Caco-2 (cell line): ENCODE data around the gene CTTN. TPM values are rescaled to one million over a fixed set of nuclear protein-coding genes. Genes with fewer than 3 reads are reported as not detected.

Source experiments
- BruUV-seq: library from RNA; stranded (reverse); fragments of 400-500 nt; replicated peaks from 2 replicates; lab custom pipeline; 2021; lab: Mats Ljungman, UMichigan
- CTCF ChIA-PET: fragments of 300-600 bp; sonication (Branson Sonifier 250); formaldehyde crosslinking; loops from one replicate; lab custom pipeline; 2022; ENCODE audit warnings: antibody characterized with exemption; lab: Charles Lee
- POLR2A ChIA-PET: fragments of 300-600 bp; sonication (Branson Sonifier 250); formaldehyde crosslinking; loops from one replicate; lab custom pipeline; 2022; ENCODE audit warnings: antibody characterized with exemption; lab: Charles Lee
- DNase-seq, 2 experiments: peaks; one replicate each; pipeline versions ENCODE4 v3.0.0 to v3.0.0-alpha.2; 2020 to 2022
- H3K27me3 ChIP-seq: replicated peaks from 2 replicates; pipeline ENCODE4 v1.6.0; 2011; ENCODE audit warnings: low read length; ENCODE audit not compliant: control insufficient read depth, insufficient read depth
- H3K36me3 ChIP-seq: 2 replicates; pipeline ENCODE4 v1.5.1; 2011; ENCODE audit warnings: low read length; ENCODE audit not compliant: control insufficient read depth, insufficient read depth
- H3K4me1 ChIP-seq: fragments of 250-450 bp; sonication (Bioruptor Pico); 2 replicates; pipeline ENCODE4 v1.5.1; 2020; ENCODE audit warnings: mild to moderate bottlenecking
- H3K4me3 ChIP-seq: 2 replicates; pipeline ENCODE4 v1.5.1; 2011; ENCODE audit warnings: low read depth, mild to moderate bottlenecking, control low read depth, low read length
- H3K9me3 ChIP-seq: fragments of 250-450 bp; sonication (Bioruptor Pico); 2 replicates; pipeline ENCODE4 v1.5.1; 2020; ENCODE audit warnings: mild to moderate bottlenecking, moderate library complexity
- H3K27ac Mint-ChIP-seq: one replicate; pipeline ENCODE4 v1.8.0; 2022; ENCODE audit warnings: mixed read lengths; ENCODE audit not compliant: unreplicated experiment
- H3K27me3 Mint-ChIP-seq: one replicate; pipeline ENCODE4 v1.8.0; 2022; ENCODE audit warnings: mixed read lengths; ENCODE audit not compliant: insufficient read depth, unreplicated experiment
- H3K36me3 Mint-ChIP-seq: one replicate; pipeline ENCODE4 v1.8.0; 2022; ENCODE audit warnings: mild to moderate bottlenecking, mixed read lengths; ENCODE audit not compliant: insufficient read depth, unreplicated experiment
- H3K4me1 Mint-ChIP-seq: one replicate; pipeline ENCODE4 v1.8.0; 2022; ENCODE audit warnings: low read depth, mixed read lengths; ENCODE audit not compliant: unreplicated experiment
- H3K4me3 Mint-ChIP-seq: one replicate; pipeline ENCODE4 v1.8.0; 2022; ENCODE audit warnings: mild to moderate bottlenecking, moderate library complexity, mixed read lengths; ENCODE audit not compliant: unreplicated experiment
- H3K9me3 Mint-ChIP-seq: one replicate; pipeline ENCODE4 v1.8.0; 2022; ENCODE audit warnings: mixed read lengths; ENCODE audit not compliant: unreplicated experiment
- CTCF ChIP-seq, 2 experiments: fragments of 200-600 bp in 1 of 2; IDR thresholded peaks; 1 replicate in 1 of 2; 2 replicates in 1 of 2; pipeline versions ENCODE4 v1.5.1 to v1.8.0; 2011 to 2022; ENCODE audit warnings: antibody characterized with exemption in 1 of 2, control low read depth in 1 of 2, inconsistent platforms in 1 of 2, low read depth in 1 of 2, low read length in 1 of 2, mild to moderate bottlenecking in 1 of 2, moderate library complexity in 1 of 2; ENCODE audit not compliant: insufficient read depth in 1 of 2, severe bottlenecking in 1 of 2, unreplicated experiment in 1 of 2
- intact Hi-C: fragments of 100-400 bp; cut with micrococcal nuclease; formaldehyde crosslinking; loops from one replicate; pipeline ENCODE4 v1.10.0; 2022; ENCODE audit not compliant: unreplicated experiment
- total RNA-seq: library from RNA; stranded (reverse); gene quantifications from 2 replicates; pipeline ENCODE4 v1.2.3, GENCODE V29; 2022

CTTN gene
- total RNA-seq, 1 experiment from 2014 or later, result 502 TPM

GRCh38 chr11:70420496-70420895, 22.2 kb downstream of the CTTN start:
- H3K27me3 Mint-ChIP-seq, result no peaks in the 10 kb centered on the region
- POLR2A ChIA-PET, result no interaction called here
- Histone ChIP-seq H3K9me3 (no peaks in the 10 kb centered on the region), H3K4me1 (no peaks in the 10 kb centered on the region), H3K4me3 (no peak overlapping the region), H3K36me3 (peaks cover 30% of the 10 kb centered on the region), H3K27me3 (no peaks in the 10 kb centered on the region)
- intact Hi-C loops, result no loop called here
- no peaks in the 10 kb centered on the region for H3K9me3 Mint-ChIP-seq
- no TSS peak for BruUV-seq
- H3K4me1 Mint-ChIP-seq, result no peaks in the 10 kb centered on the region
- CTCF ChIA-PET, result no interaction called here
- peaks cover 100% of the 10 kb centered on the region for H3K36me3 Mint-ChIP-seq
- H3K4me3 Mint-ChIP-seq, result no peak overlapping the region
- DNase-seq, result no peak
- TF ChIP-seq CTCF (IDR thresholded peaks at IDR 0.05; ENCODE audit: insufficient read depth in 1 of 2, low read depth in 1 of 2, low read length in 1 of 2, severe bottlenecking in 1 of 2, unreplicated experiment in 1 of 2), result no peak
- H3K27ac Mint-ChIP-seq, result no peak overlapping the region

GRCh38 chr11:70421123-70421522, 22.8 kb downstream of the CTTN start:
- Histone ChIP-seq H3K4me1 (no peaks in the 10 kb centered on the region), H3K4me3 (no peak overlapping the region), H3K27me3 (no peaks in the 10 kb centered on the region), H3K36me3 (peaks cover 31% of the 10 kb centered on the region), H3K9me3 (no peaks in the 10 kb centered on the region)
- Mint-ChIP-seq H3K9me3 (no peaks in the 10 kb centered on the region), H3K27ac (no peak overlapping the region), H3K4me1 (no peaks in the 10 kb centered on the region), H3K4me3 (no peak overlapping the region), H3K36me3 (peaks cover 100% of the 10 kb centered on the region), H3K27me3 (no peaks in the 10 kb centered on the region)
- no peak for DNase-seq
- no peak for TF ChIP-seq CTCF (IDR thresholded peaks at IDR 0.05; ENCODE audit: insufficient read depth in 1 of 2, low read depth in 1 of 2, low read length in 1 of 2, severe bottlenecking in 1 of 2, unreplicated experiment in 1 of 2)
- ChIA-PET POLR2A (no interaction called here), CTCF (no interaction called here)
- no TSS peak for BruUV-seq
- intact Hi-C loops, result no loop called here

GRCh38 chr11:70422692-70423522, 24.6 kb downstream of the CTTN start:
- H3K9me3 ChIP-seq, result no peaks in the 10 kb centered on the region
- Mint-ChIP-seq H3K4me3 (no peak overlapping the region), H3K4me1 (no peaks in the 10 kb centered on the region), H3K27ac (peak overlapping the region; percentile 14), H3K27me3 (no peaks in the 10 kb centered on the region), H3K9me3 (no peaks in the 10 kb centered on the region), H3K36me3 (peaks cover 96% of the 10 kb centered on the region)
- no peak overlapping the region for H3K4me3 ChIP-seq
- H3K4me1 ChIP-seq, result no peaks in the 10 kb centered on the region
- intact Hi-C loops, result no loop called here
- H3K27me3 ChIP-seq, result no peaks in the 10 kb centered on the region
- ChIA-PET POLR2A (no interaction called here), CTCF (no interaction called here)
- no peak for TF ChIP-seq CTCF (IDR thresholded peaks at IDR 0.05; ENCODE audit: insufficient read depth in 1 of 2, low read depth in 1 of 2, low read length in 1 of 2, severe bottlenecking in 1 of 2, unreplicated experiment in 1 of 2)
- BruUV-seq, result no TSS peak
- peaks cover 25% of the 10 kb centered on the region for H3K36me3 ChIP-seq
- DNase-seq, result no peak
